GM20431 (cell line): ENCODE results near the gene IGF1R.
"Not testable (repeated sequence)": the region's sequence is repeated elsewhere in the genome, so short reads cannot be mapped to it uniquely, and the experiment has no call there.

ENCODE experiments used
- in situ Hi-C: fragments of 300-500 bp; cut with MseI, MboI; formaldehyde crosslinking; loops from one replicate; pipeline ENCODE4 v1.15.0; 2020; ENCODE audit warnings: low sequenced_read_pairs; ENCODE audit not compliant: unreplicated experiment

The IGF1R gene

GRCh38 chr15:98647774-98648653 is at the start of gene IGF1R:
Gene IGF1R, plus strand, starts transcription at chr15:98648539. Its CDS starts 1,043 bp downstream, at chr15:98649582.
- in situ Hi-C loops, result no loop called here

GRCh38 chr15:98599909-98600691 is 48.2 kb upstream of the IGF1R start:
- in situ Hi-C loops, result no loop called here

- in situ Hi-C loops, result no loop called here
These were observed 43.4 kb upstream of the IGF1R start for GRCh38 chr15:98604983-98605382.

- in situ Hi-C loops, result no loop called here
These were observed 39.0 kb upstream of the IGF1R start for GRCh38 chr15:98609144-98609852.

- in situ Hi-C loops, result no loop called here
These were observed 37.3 kb upstream of the IGF1R start for GRCh38 chr15:98610991-98611390.

- in situ Hi-C loops, result no loop called here
These were observed 36.5 kb upstream of the IGF1R start for GRCh38 chr15:98611808-98612207.

GRCh38 chr15:98612490-98613110 is 35.7 kb upstream of the IGF1R start:
- in situ Hi-C loops, result no loop called here

GRCh38 chr15:98614681-98615080 is 33.7 kb upstream of the IGF1R start:
- in situ Hi-C loops, result no loop called here

GRCh38 chr15:98616397-98616796 is 31.9 kb upstream of the IGF1R start:
- in situ Hi-C loops, result no loop called here

- in situ Hi-C loops, result no loop called here
These were observed 30.9 kb upstream of the IGF1R start for GRCh38 chr15:98617328-98617980.

GRCh38 chr15:98618576-98618975 is 29.8 kb upstream of the IGF1R start:
- in situ Hi-C loops, result not testable (repeated sequence)

- in situ Hi-C loops, result no loop called here
These were observed 28.3 kb upstream of the IGF1R start for GRCh38 chr15:98620020-98620419.

GRCh38 chr15:98621021-98621420 is 27.3 kb upstream of the IGF1R start:
- in situ Hi-C loops, result no loop called here

GRCh38 chr15:98625614-98626013 is 22.7 kb upstream of the IGF1R start:
- in situ Hi-C loops, result no loop called here

GRCh38 chr15:98626153-98626552 is 22.2 kb upstream of the IGF1R start:
- in situ Hi-C loops, result no loop called here

- in situ Hi-C loops, result no loop called here
These were observed 20.1 kb upstream of the IGF1R start for GRCh38 chr15:98628216-98628615.

GRCh38 chr15:98635848-98636247 is 12.5 kb upstream of the IGF1R start:
- in situ Hi-C loops, result no loop called here

GRCh38 chr15:98643115-98643514 is 5.2 kb upstream of the IGF1R start:
- in situ Hi-C loops, result no loop called here

GRCh38 chr15:98646546-98647025 is 1.8 kb upstream of the IGF1R start:
- in situ Hi-C loops, result no loop called here
